HepG2 (cell line): ENCODE measurements around the gene ATOSB. TPM values are rescaled to one million over a fixed set of nuclear protein-coding genes. Genes with fewer than 3 reads are reported as not detected.

ENCODE experiments used
- HNF4G ChIP-seq, 2 experiments: sonication (generic) in 1 of 2; formaldehyde crosslinking in 1 of 2; IDR thresholded peaks; 2 replicates each; pipeline versions ENCODE4 v1.4.0 to v1.6.1; 2011 to 2020; ENCODE audit warnings: borderline replicate concordance in 2 of 2, low read depth in 2 of 2, mild to moderate bottlenecking in 2 of 2, low read length in 1 of 2, missing genetic modification reagents in 1 of 2, moderate library complexity in 1 of 2
- HNRNPUL1 ChIP-seq: fragments of 200-400 bp; formaldehyde crosslinking; IDR thresholded peaks from 2 replicates; pipeline ENCODE4 v1.6.1; 2017; ENCODE audit warnings: low read depth, mild to moderate bottlenecking, low read length, moderate library complexity
- TCF12 ChIP-seq, 2 experiments: fragments of 450-650 bp in 1 of 2; sonication (generic) in 1 of 2; formaldehyde crosslinking in 1 of 2; IDR thresholded peaks; 2 replicates each; pipeline versions ENCODE4 v1.6.1 to v1.8.0; 2017 to 2022; ENCODE audit warnings: antibody characterized with exemption in 1 of 2, mild to moderate bottlenecking in 1 of 2, missing genetic modification reagents in 1 of 2, moderate library complexity in 1 of 2
- ZNF331 ChIP-seq: sonication (generic); formaldehyde crosslinking; IDR thresholded peaks from 2 replicates; pipeline ENCODE4 v1.4.0; 2020; ENCODE audit warnings: missing genetic modification reagents
- ZNF543 ChIP-seq: sonication (generic); formaldehyde crosslinking; IDR thresholded peaks from 2 replicates; pipeline ENCODE4 v1.4.0; 2020; ENCODE audit warnings: mild to moderate bottlenecking, missing genetic modification reagents
- ZNF614 ChIP-seq: IDR thresholded peaks from 2 replicates; pipeline ENCODE4 v1.6.1; 2018; ENCODE audit warnings: missing biosample characterization, missing genetic modification reagents, inconsistent platforms, borderline replicate concordance
- ZNF83 ChIP-seq: sonication (generic); formaldehyde crosslinking; IDR thresholded peaks from 2 replicates; pipeline ENCODE4 v1.4.0; 2020; ENCODE audit warnings: missing genetic modification reagents, mild to moderate bottlenecking, borderline replicate concordance
- ZNF879 ChIP-seq: sonication (generic); formaldehyde crosslinking; IDR thresholded peaks from 2 replicates; pipeline ENCODE4 v1.8.1; 2023; ENCODE audit warnings: missing genetic modification reagents
- ZSCAN29 ChIP-seq: sonication (generic); formaldehyde crosslinking; conservative IDR thresholded peaks from 2 replicates; pipeline ENCODE4 v1.4.0; 2020; ENCODE audit warnings: mild to moderate bottlenecking, missing genetic modification reagents
- polyA plus RNA-seq, 8 experiments: library from polyadenylated mRNA; depleted of rRNA in 3 of 8; stranded (reverse) in 7 of 8; unstranded in 1 of 8; fragments of >200 nt; fragmentation: Illumina TruSeq in 4 of 8; extraction: Trizol in 4 of 8; gene quantifications; 2 replicates each; pipeline versions ENCODE4 v1.2.1 to v1.2.3, GENCODE V29; 2011 to 2016; ENCODE audit warnings: low read depth in 4 of 8, missing spikeins in 1 of 8, mixed read lengths in 1 of 8; ENCODE audit not compliant: insufficient read depth in 1 of 8
- total RNA-seq, 5 experiments: library from RNA; depleted of rRNA; stranded (reverse); fragments of >200 nt; fragmentation: Illumina TruSeq; extraction: Trizol; gene quantifications; 2 replicates each; pipeline ENCODE4 v1.2.3, GENCODE V29; 2016; ENCODE audit warnings: low read depth in 1 of 5
- TF ChIP-seq, protein P1 (sequence below): sonication (generic); formaldehyde crosslinking; IDR thresholded peaks from 2 replicates; pipeline ENCODE4 v1.4.0; 2020; ENCODE audit warnings: missing genetic modification reagents
- TF ChIP-seq, protein P2 (sequence below), 2 experiments: fragments of 450-650 bp in 1 of 2; sonication (generic) in 1 of 2; formaldehyde crosslinking in 1 of 2; IDR thresholded peaks; 2 replicates each; pipeline versions ENCODE4 v1.6.1 to v1.8.0; 2016 to 2022; ENCODE audit warnings: antibody characterized with exemption in 1 of 2, mild to moderate bottlenecking in 1 of 2, missing genetic modification reagents in 1 of 2

The ATOSB gene
- total and polyA plus RNA-seq, 2 of the 13 experiments (the other 11 are each of a cell fraction or from before 2014, with no cell fraction given) = 1.9 to 6.4 TPM

GRCh38 chr9:35071814-35072460 is 43.7 kb downstream of the ATOSB start (continued):
- TF ChIP-seq, protein P1, sequence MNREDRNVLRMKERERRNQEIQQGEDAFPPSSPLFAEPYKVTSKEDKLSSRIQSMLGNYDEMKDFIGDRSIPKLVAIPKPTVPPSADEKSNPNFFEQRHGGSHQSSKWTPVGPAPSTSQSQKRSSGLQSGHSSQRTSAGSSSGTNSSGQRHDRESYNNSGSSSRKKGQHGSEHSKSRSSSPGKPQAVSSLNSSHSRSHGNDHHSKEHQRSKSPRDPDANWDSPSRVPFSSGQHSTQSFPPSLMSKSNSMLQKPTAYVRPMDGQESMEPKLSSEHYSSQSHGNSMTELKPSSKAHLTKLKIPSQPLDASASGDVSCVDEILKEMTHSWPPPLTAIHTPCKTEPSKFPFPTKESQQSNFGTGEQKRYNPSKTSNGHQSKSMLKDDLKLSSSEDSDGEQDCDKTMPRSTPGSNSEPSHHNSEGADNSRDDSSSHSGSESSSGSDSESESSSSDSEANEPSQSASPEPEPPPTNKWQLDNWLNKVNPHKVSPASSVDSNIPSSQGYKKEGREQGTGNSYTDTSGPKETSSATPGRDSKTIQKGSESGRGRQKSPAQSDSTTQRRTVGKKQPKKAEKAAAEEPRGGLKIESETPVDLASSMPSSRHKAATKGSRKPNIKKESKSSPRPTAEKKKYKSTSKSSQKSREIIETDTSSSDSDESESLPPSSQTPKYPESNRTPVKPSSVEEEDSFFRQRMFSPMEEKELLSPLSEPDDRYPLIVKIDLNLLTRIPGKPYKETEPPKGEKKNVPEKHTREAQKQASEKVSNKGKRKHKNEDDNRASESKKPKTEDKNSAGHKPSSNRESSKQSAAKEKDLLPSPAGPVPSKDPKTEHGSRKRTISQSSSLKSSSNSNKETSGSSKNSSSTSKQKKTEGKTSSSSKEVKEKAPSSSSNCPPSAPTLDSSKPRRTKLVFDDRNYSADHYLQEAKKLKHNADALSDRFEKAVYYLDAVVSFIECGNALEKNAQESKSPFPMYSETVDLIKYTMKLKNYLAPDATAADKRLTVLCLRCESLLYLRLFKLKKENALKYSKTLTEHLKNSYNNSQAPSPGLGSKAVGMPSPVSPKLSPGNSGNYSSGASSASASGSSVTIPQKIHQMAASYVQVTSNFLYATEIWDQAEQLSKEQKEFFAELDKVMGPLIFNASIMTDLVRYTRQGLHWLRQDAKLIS (CRISPR knock-in tag) = peak; percentile 62
- no peak for TF ChIP-seq HNF4G (IDR thresholded peaks at IDR 0.05; ENCODE audit: borderline replicate concordance, low read depth, low read length)
- peak; percentile 54 for TF ChIP-seq HNF4G (CRISPR knock-in tag; IDR thresholded peaks at IDR 0.05; ENCODE audit: borderline replicate concordance, low read depth)
- peak; percentile 1; the same call in 1 of the 2 replicates for TF ChIP-seq ZNF879 (CRISPR knock-in tag)
- TF ChIP-seq ZNF331 (CRISPR knock-in tag) = peak; percentile 40
- TF ChIP-seq HNRNPUL1 = peak; percentile 68; the same call in 1 of the 2 replicates
- peak; percentile 71; the same call in 1 of the 2 replicates for TF ChIP-seq ZNF543 (CRISPR knock-in tag)
- TF ChIP-seq, protein P2, sequence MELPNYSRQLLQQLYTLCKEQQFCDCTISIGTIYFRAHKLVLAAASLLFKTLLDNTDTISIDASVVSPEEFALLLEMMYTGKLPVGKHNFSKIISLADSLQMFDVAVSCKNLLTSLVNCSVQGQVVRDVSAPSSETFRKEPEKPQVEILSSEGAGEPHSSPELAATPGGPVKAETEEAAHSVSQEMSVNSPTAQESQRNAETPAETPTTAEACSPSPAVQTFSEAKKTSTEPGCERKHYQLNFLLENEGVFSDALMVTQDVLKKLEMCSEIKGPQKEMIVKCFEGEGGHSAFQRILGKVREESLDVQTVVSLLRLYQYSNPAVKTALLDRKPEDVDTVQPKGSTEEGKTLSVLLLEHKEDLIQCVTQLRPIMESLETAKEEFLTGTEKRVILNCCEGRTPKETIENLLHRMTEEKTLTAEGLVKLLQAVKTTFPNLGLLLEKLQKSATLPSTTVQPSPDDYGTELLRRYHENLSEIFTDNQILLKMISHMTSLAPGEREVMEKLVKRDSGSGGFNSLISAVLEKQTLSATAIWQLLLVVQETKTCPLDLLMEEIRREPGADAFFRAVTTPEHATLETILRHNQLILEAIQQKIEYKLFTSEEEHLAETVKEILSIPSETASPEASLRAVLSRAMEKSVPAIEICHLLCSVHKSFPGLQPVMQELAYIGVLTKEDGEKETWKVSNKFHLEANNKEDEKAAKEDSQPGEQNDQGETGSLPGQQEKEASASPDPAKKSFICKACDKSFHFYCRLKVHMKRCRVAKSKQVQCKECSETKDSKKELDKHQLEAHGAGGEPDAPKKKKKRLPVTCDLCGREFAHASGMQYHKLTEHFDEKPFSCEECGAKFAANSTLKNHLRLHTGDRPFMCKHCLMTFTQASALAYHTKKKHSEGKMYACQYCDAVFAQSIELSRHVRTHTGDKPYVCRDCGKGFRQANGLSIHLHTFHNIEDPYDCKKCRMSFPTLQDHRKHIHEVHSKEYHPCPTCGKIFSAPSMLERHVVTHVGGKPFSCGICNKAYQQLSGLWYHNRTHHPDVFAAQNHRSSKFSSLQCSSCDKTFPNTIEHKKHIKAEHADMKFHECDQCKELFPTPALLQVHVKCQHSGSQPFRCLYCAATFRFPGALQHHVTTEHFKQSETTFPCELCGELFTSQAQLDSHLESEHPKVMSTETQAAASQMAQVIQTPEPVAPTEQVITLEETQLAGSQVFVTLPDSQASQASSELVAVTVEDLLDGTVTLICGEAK (IDR thresholded peaks at IDR 0.05) = no peak
- TF ChIP-seq, protein P2 (CRISPR knock-in tag; IDR thresholded peaks at IDR 0.05) = peak; percentile 58; the same call in 1 of the 2 replicates
- TF ChIP-seq ZNF83 (CRISPR knock-in tag) = no peak
- TF ChIP-seq TCF12 (IDR thresholded peaks at IDR 0.05) = no peak
- 0 out of 2 replicates have a peak, but pooled peaks have one; percentile 37 for TF ChIP-seq TCF12 (CRISPR knock-in tag; IDR thresholded peaks at IDR 0.05)
- no peak for TF ChIP-seq ZNF614 (CRISPR knock-in tag)
- TF ChIP-seq ZSCAN29 (CRISPR knock-in tag) = peak; percentile 68; the same call in 1 of the 2 replicates
